ENCODE measurements around the gene B4GALT2. TPM values are rescaled to one million over a fixed set of nuclear protein-coding genes. Genes with fewer than 3 reads are reported as not detected.

The B4GALT2 gene
- total and polyA plus RNA-seq, 9 of the 15 experiments (the other 6 are each of a cell fraction or from before 2014, with no cell fraction given) = 1.3 to 86.8 (median 43.8) TPM

GRCh38 chr1:44035726-44036408, 56.9 kb downstream of the B4GALT2 start (continued):
- TF ChIP-seq SMARCA4 (IDR thresholded peaks at IDR 0.05) (peak; percentile 99), TSHZ1 (CRISPR knock-in tag; IDR thresholded peaks at IDR 0.05) (peak; percentile 90), XRCC3 (IDR thresholded peaks at IDR 0.05) (no peak), ZBTB11 (CRISPR knock-in tag; IDR thresholded peaks at IDR 0.05) (peak in 2 of 3 experiments; percentile 39 to 95; a peak in 3 of 6 replicates), SAFB (IDR thresholded peaks at IDR 0.05; ENCODE audit: borderline replicate concordance, low read depth, low read length) (no peak), MXD1 (CRISPR knock-in tag; IDR thresholded peaks at IDR 0.05; ENCODE audit: borderline replicate concordance, poor library complexity, severe bottlenecking) (no peak), FOXP4 (CRISPR knock-in tag; IDR thresholded peaks at IDR 0.05; ENCODE audit: borderline replicate concordance) (no peak), ETV6 (IDR thresholded peaks at IDR 0.05; ENCODE audit: borderline replicate concordance in 1 of 2, low read depth in 2 of 2, low read length in 1 of 2) (peak in 1 of 2 experiments; percentile 88; a peak in 2 of 4 replicates), ETV6 (CRISPR knock-in tag; IDR thresholded peaks at IDR 0.05; ENCODE audit: borderline replicate concordance) (no peak), GTF3C2 (IDR thresholded peaks at IDR 0.05; ENCODE audit: borderline replicate concordance, extremely low read depth, insufficient read length) (no peak), CREBBP (IDR thresholded peaks at IDR 0.05; ENCODE audit: low read depth, low read length) (no peak), TAF15 (IDR thresholded peaks at IDR 0.05; ENCODE audit: low read depth, low read length) (no peak)

All from K562 (cell line).